Measurements from ENCODE around the gene MRPS26.

MRPS26 gene

DNA sequence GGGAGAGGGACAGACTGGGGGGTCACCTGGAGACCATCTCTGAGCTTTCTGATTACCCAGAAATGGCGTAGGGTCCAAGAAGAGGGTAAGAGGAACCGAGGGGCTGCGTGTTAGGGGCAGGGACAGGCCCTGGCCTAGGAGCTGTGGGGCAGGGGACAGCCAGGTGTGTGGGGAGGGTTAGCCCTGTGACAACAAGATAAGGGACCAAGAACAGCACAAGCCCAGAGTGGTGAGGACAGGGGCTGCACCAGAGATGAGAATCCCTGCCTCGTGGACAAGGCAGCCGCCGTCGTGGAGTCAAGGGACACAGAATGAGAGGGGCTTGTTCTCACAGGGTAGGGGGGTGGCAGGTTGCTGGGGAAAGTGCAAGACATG lies 39.1 kb downstream of the MRPS26 start:
- no peaks in the 10 kb centered on the region for H3K36me3 ChIP-seq (ENCODE audit: control insufficient read depth in 2 of 2, insufficient read depth in 1 of 2, low read length in 2 of 2)
- H3K4me3 ChIP-seq (ENCODE audit: low read depth, low read length): no peak overlapping the region
- no peaks in the 10 kb centered on the region for H3K9me3 ChIP-seq (ENCODE audit: control insufficient read depth, insufficient read depth, low read depth, low read length)
- H3K27ac ChIP-seq (ENCODE audit: extremely low read depth, low read depth, low read length): no peak overlapping the region
- TF ChIP-seq ZNF311 (tag by site-specific recombination; IDR thresholded peaks at IDR 0.05; ENCODE audit: borderline replicate concordance) (no peak), REST (tag by site-specific recombination; IDR thresholded peaks at IDR 0.05) (no peak), ZNF560 (tag by site-specific recombination; IDR thresholded peaks at IDR 0.05; ENCODE audit: borderline replicate concordance) (no peak), OVOL3 (tag by site-specific recombination; IDR thresholded peaks at IDR 0.05) (no peak), ZNF174 (tag by site-specific recombination; IDR thresholded peaks at IDR 0.05) (no peak), ZBTB20 (tag by site-specific recombination; IDR thresholded peaks at IDR 0.05) (no peak)
- H3K4me1 ChIP-seq (ENCODE audit: control insufficient read depth, insufficient read depth, low read length): no peaks in the 10 kb centered on the region
- ChIA-PET CTCF (no interaction called here), POLR2A (no interaction called here)

DNA sequence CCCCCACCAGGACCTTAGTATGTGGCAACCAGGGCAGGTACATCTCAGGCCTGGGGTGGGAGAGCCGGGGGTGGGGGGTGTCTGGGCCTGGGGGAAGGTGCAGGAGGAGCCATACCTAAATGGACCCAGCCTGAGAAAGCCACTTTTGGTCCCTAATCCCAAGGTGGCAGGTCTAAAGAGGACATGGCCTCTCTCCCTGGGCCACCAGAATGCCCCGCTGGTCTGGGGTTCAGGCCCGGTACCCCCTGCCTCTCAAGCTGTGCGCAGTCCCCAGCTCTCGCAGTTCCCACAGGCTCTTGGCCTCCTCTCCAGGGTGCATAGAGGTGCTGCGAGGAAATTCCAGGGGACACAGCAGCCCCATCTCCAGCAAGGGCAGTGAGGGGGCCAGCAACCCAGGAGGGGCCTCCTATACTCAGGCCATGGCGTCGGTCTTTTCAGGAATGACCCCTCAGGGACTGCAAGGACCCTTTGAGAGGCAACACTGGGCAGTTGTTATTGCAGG lies 39.8 kb downstream of the MRPS26 start:
- CTCF ChIA-PET: no interaction called here
- Histone ChIP-seq H3K4me3 (ENCODE audit: low read depth, low read length) (no peak overlapping the region), H3K36me3 (ENCODE audit: control insufficient read depth in 2 of 2, insufficient read depth in 1 of 2, low read length in 2 of 2) (no peaks in the 10 kb centered on the region), H3K4me1 (ENCODE audit: control insufficient read depth, insufficient read depth, low read length) (no peaks in the 10 kb centered on the region), H3K9me3 (ENCODE audit: control insufficient read depth, insufficient read depth, low read depth, low read length) (no peaks in the 10 kb centered on the region), H3K27ac (ENCODE audit: extremely low read depth, low read depth, low read length) (no peak overlapping the region)
- POLR2A ChIA-PET: no interaction called here
- TF ChIP-seq ZNF404 (tag by site-specific recombination; IDR thresholded peaks at IDR 0.05) (no peak), ZNF248 (tag by site-specific recombination; IDR thresholded peaks at IDR 0.05) (no peak), EGR2 (tag by site-specific recombination; IDR thresholded peaks at IDR 0.05; ENCODE audit: low read depth) (no peak), ZNF707 (tag by site-specific recombination; IDR thresholded peaks at IDR 0.05) (no peak), ZSCAN16 (tag by site-specific recombination; IDR thresholded peaks at IDR 0.05) (no peak), ZNF362 (tag by site-specific recombination; IDR thresholded peaks at IDR 0.05) (no peak), ZNF2 (tag by site-specific recombination; IDR thresholded peaks at IDR 0.05) (no peak), GLI2 (tag by site-specific recombination; IDR thresholded peaks at IDR 0.05; ENCODE audit: borderline replicate concordance, low read depth) (no peak), ZNF571 (tag by site-specific recombination; IDR thresholded peaks at IDR 0.05) (no peak), ZNF202 (tag by site-specific recombination; IDR thresholded peaks at IDR 0.05; ENCODE audit: borderline replicate concordance) (no peak), SP7 (tag by site-specific recombination; IDR thresholded peaks at IDR 0.05) (no peak), GLI4 (tag by site-specific recombination; IDR thresholded peaks at IDR 0.05) (no peak), ZNF549 (tag by site-specific recombination; IDR thresholded peaks at IDR 0.05) (no peak), ZNF223 (tag by site-specific recombination; IDR thresholded peaks at IDR 0.05) (no peak), ZNF394 (tag by site-specific recombination; IDR thresholded peaks at IDR 0.05; ENCODE audit: borderline replicate concordance) (no peak)
- TF ChIP-seq, protein P1, sequence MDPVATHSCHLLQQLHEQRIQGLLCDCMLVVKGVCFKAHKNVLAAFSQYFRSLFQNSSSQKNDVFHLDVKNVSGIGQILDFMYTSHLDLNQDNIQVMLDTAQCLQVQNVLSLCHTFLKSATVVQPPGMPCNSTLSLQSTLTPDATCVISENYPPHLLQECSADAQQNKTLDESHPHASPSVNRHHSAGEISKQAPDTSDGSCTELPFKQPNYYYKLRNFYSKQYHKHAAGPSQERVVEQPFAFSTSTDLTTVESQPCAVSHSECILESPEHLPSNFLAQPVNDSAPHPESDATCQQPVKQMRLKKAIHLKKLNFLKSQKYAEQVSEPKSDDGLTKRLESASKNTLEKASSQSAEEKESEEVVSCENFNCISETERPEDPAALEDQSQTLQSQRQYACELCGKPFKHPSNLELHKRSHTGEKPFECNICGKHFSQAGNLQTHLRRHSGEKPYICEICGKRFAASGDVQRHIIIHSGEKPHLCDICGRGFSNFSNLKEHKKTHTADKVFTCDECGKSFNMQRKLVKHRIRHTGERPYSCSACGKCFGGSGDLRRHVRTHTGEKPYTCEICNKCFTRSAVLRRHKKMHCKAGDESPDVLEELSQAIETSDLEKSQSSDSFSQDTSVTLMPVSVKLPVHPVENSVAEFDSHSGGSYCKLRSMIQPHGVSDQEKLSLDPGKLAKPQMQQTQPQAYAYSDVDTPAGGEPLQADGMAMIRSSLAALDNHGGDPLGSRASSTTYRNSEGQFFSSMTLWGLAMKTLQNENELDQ (tag by site-specific recombination; IDR thresholded peaks at IDR 0.05; ENCODE audit: low read depth): no peak
- TF ChIP-seq, protein P2, sequence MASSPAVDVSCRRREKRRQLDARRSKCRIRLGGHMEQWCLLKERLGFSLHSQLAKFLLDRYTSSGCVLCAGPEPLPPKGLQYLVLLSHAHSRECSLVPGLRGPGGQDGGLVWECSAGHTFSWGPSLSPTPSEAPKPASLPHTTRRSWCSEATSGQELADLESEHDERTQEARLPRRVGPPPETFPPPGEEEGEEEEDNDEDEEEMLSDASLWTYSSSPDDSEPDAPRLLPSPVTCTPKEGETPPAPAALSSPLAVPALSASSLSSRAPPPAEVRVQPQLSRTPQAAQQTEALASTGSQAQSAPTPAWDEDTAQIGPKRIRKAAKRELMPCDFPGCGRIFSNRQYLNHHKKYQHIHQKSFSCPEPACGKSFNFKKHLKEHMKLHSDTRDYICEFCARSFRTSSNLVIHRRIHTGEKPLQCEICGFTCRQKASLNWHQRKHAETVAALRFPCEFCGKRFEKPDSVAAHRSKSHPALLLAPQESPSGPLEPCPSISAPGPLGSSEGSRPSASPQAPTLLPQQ (tag by site-specific recombination; IDR thresholded peaks at IDR 0.05): no peak
- TF ChIP-seq, protein P3, sequence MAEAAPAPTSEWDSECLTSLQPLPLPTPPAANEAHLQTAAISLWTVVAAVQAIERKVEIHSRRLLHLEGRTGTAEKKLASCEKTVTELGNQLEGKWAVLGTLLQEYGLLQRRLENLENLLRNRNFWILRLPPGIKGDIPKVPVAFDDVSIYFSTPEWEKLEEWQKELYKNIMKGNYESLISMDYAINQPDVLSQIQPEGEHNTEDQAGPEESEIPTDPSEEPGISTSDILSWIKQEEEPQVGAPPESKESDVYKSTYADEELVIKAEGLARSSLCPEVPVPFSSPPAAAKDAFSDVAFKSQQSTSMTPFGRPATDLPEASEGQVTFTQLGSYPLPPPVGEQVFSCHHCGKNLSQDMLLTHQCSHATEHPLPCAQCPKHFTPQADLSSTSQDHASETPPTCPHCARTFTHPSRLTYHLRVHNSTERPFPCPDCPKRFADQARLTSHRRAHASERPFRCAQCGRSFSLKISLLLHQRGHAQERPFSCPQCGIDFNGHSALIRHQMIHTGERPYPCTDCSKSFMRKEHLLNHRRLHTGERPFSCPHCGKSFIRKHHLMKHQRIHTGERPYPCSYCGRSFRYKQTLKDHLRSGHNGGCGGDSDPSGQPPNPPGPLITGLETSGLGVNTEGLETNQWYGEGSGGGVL (tag by site-specific recombination; IDR thresholded peaks at IDR 0.05): no peak
- TF ChIP-seq, protein P4, sequence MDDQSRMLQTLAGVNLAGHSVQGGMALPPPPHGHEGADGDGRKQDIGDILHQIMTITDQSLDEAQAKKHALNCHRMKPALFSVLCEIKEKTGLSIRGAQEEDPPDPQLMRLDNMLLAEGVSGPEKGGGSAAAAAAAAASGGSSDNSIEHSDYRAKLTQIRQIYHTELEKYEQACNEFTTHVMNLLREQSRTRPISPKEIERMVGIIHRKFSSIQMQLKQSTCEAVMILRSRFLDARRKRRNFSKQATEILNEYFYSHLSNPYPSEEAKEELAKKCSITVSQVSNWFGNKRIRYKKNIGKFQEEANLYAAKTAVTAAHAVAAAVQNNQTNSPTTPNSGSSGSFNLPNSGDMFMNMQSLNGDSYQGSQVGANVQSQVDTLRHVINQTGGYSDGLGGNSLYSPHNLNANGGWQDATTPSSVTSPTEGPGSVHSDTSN (CRISPR knock-in tag; IDR thresholded peaks at IDR 0.05): no peak
